ENCODE measurements around the gene MEFV.

Gene MEFV

GRCh38 chr16:3256146-3256865 lies at the start of gene MEFV:
MEFV (minus strand) TSS chr16:3256633; CDS start chr16:3256587, 46 bp downstream.
- H3K4me3 ChIP-seq (ENCODE audit: low read depth, low read length): no peak within 1 kb of the TSS
- no peaks in the 10 kb centered on the region for H3K4me1 ChIP-seq (ENCODE audit: control insufficient read depth, insufficient read depth, low read length)
- no peak within 1 kb of the TSS for H3K9ac ChIP-seq (ENCODE audit: low read depth, low read length)
- no peaks in the 10 kb centered on the region for H3K36me3 ChIP-seq (ENCODE audit: control insufficient read depth, insufficient read depth, low read length)
- H3K9me3 ChIP-seq (ENCODE audit: control insufficient read depth, insufficient read depth, low read length): no peaks in the 10 kb centered on the region
- H3K27me3 ChIP-seq (ENCODE audit: control insufficient read depth, insufficient read depth, low read length): no peaks in the 10 kb centered on the region

GRCh38 chr16:3306078-3306477 lies 49.6 kb upstream of the MEFV start:
- Histone ChIP-seq H3K36me3 (ENCODE audit: control insufficient read depth, insufficient read depth, low read length) (peaks cover 4% of the 10 kb centered on the region), H3K27me3 (ENCODE audit: control insufficient read depth, insufficient read depth, low read length) (peaks cover 7% of the 10 kb centered on the region), H3K9ac (ENCODE audit: low read depth, low read length) (peak overlapping the region; percentile 94), H3K4me1 (ENCODE audit: control insufficient read depth, insufficient read depth, low read length) (peaks cover 3% of the 10 kb centered on the region), H3K9me3 (ENCODE audit: control insufficient read depth, insufficient read depth, low read length) (peaks cover 2% of the 10 kb centered on the region), H3K4me3 (ENCODE audit: low read depth, low read length) (peak overlapping the region; percentile 88)

GRCh38 chr16:3305109-3306068 lies 49.0 kb upstream of the MEFV start, which contains the start of the genes TIGD7 and ZNF75A:
TIGD7 (minus strand) TSS chr16:3305430; CDS start chr16:3300614, 4,816 bp downstream.
ZNF75A (plus strand) TSS chr16:3305497; CDS start chr16:3308429, 2,932 bp downstream.
- Histone ChIP-seq H3K27me3 (ENCODE audit: control insufficient read depth, insufficient read depth, low read length) (peaks cover 7% of the 10 kb centered on the region), H3K4me3 (ENCODE audit: low read depth, low read length) (peak within 1 kb of the TSS; percentile 88), H3K9ac (ENCODE audit: low read depth, low read length) (peak within 1 kb of the TSS; percentile 94), H3K9me3 (ENCODE audit: control insufficient read depth, insufficient read depth, low read length) (peaks cover 2% of the 10 kb centered on the region), H3K36me3 (ENCODE audit: control insufficient read depth, insufficient read depth, low read length) (peaks cover 4% of the 10 kb centered on the region), H3K4me1 (ENCODE audit: control insufficient read depth, insufficient read depth, low read length) (peaks cover 3% of the 10 kb centered on the region)

GRCh38 chr16:3304370-3304769 lies 47.9 kb upstream of the MEFV start:
- Histone ChIP-seq H3K9me3 (ENCODE audit: control insufficient read depth, insufficient read depth, low read length) (peaks cover 2% of the 10 kb centered on the region), H3K27me3 (ENCODE audit: control insufficient read depth, insufficient read depth, low read length) (peaks cover 7% of the 10 kb centered on the region), H3K9ac (ENCODE audit: low read depth, low read length) (peak overlapping the region; percentile 61), H3K4me3 (ENCODE audit: low read depth, low read length) (peak overlapping the region; percentile 88), H3K36me3 (ENCODE audit: control insufficient read depth, insufficient read depth, low read length) (peaks cover 2% of the 10 kb centered on the region), H3K4me1 (ENCODE audit: control insufficient read depth, insufficient read depth, low read length) (peaks cover 3% of the 10 kb centered on the region)

GRCh38 chr16:3295783-3296182 lies 39.4 kb upstream of the MEFV start:
- H3K9ac ChIP-seq (ENCODE audit: low read depth, low read length): no peak overlapping the region
- no peak overlapping the region for H3K4me3 ChIP-seq (ENCODE audit: low read depth, low read length)
- peaks cover 6% of the 10 kb centered on the region for H3K9me3 ChIP-seq (ENCODE audit: control insufficient read depth, insufficient read depth, low read length)
- peaks cover 13% of the 10 kb centered on the region for H3K36me3 ChIP-seq (ENCODE audit: control insufficient read depth, insufficient read depth, low read length)
- H3K4me1 ChIP-seq (ENCODE audit: control insufficient read depth, insufficient read depth, low read length): no peaks in the 10 kb centered on the region
- no peaks in the 10 kb centered on the region for H3K27me3 ChIP-seq (ENCODE audit: control insufficient read depth, insufficient read depth, low read length)

- peaks cover 11% of the 10 kb centered on the region for H3K9me3 ChIP-seq (ENCODE audit: control insufficient read depth, insufficient read depth, low read length)
- H3K27me3 ChIP-seq (ENCODE audit: control insufficient read depth, insufficient read depth, low read length): no peaks in the 10 kb centered on the region
- no peak overlapping the region for H3K4me3 ChIP-seq (ENCODE audit: low read depth, low read length)
- H3K9ac ChIP-seq (ENCODE audit: low read depth, low read length): no peak overlapping the region
- no peaks in the 10 kb centered on the region for H3K4me1 ChIP-seq (ENCODE audit: control insufficient read depth, insufficient read depth, low read length)
- peaks cover 19% of the 10 kb centered on the region for H3K36me3 ChIP-seq (ENCODE audit: control insufficient read depth, insufficient read depth, low read length)
These were observed 38.8 kb upstream of the MEFV start for GRCh38 chr16:3295209-3295608.

GRCh38 chr16:3292604-3293003 lies 36.2 kb upstream of the MEFV start:
- Histone ChIP-seq H3K27me3 (ENCODE audit: control insufficient read depth, insufficient read depth, low read length) (no peaks in the 10 kb centered on the region), H3K4me1 (ENCODE audit: control insufficient read depth, insufficient read depth, low read length) (no peaks in the 10 kb centered on the region), H3K36me3 (ENCODE audit: control insufficient read depth, insufficient read depth, low read length) (peaks cover 40% of the 10 kb centered on the region), H3K9me3 (ENCODE audit: control insufficient read depth, insufficient read depth, low read length) (peaks cover 33% of the 10 kb centered on the region), H3K4me3 (ENCODE audit: low read depth, low read length) (no peak overlapping the region), H3K9ac (ENCODE audit: low read depth, low read length) (no peak overlapping the region)

GRCh38 chr16:3289998-3290673 lies 33.7 kb upstream of the MEFV start:
- H3K4me3 ChIP-seq (ENCODE audit: low read depth, low read length): no peak overlapping the region
- H3K9me3 ChIP-seq (ENCODE audit: control insufficient read depth, insufficient read depth, low read length): peaks cover 39% of the 10 kb centered on the region

GRCh38 chr16:3285131-3285530 lies 28.7 kb upstream of the MEFV start:
- Histone ChIP-seq H3K36me3 (ENCODE audit: control insufficient read depth, insufficient read depth, low read length) (peaks cover 38% of the 10 kb centered on the region), H3K4me1 (ENCODE audit: control insufficient read depth, insufficient read depth, low read length) (peaks cover 3% of the 10 kb centered on the region), H3K4me3 (ENCODE audit: low read depth, low read length) (peak overlapping the region; percentile 86), H3K9me3 (ENCODE audit: control insufficient read depth, insufficient read depth, low read length) (peaks cover 27% of the 10 kb centered on the region), H3K27me3 (ENCODE audit: control insufficient read depth, insufficient read depth, low read length) (no peaks in the 10 kb centered on the region), H3K9ac (ENCODE audit: low read depth, low read length) (no peak overlapping the region)

More at GRCh38 chr16:3289998-3290673, 33.7 kb upstream of the MEFV start:
- no peak overlapping the region for H3K9ac ChIP-seq (ENCODE audit: low read depth, low read length)
- peaks cover 58% of the 10 kb centered on the region for H3K36me3 ChIP-seq (ENCODE audit: control insufficient read depth, insufficient read depth, low read length)
- no peaks in the 10 kb centered on the region for H3K27me3 ChIP-seq (ENCODE audit: control insufficient read depth, insufficient read depth, low read length)
- no peaks in the 10 kb centered on the region for H3K4me1 ChIP-seq (ENCODE audit: control insufficient read depth, insufficient read depth, low read length)

- H3K9ac ChIP-seq (ENCODE audit: low read depth, low read length): peak overlapping the region; percentile 95
- peaks cover 13% of the 10 kb centered on the region for H3K9me3 ChIP-seq (ENCODE audit: control insufficient read depth, insufficient read depth, low read length)
- peak overlapping the region; percentile 86 for H3K4me3 ChIP-seq (ENCODE audit: low read depth, low read length)
- no peaks in the 10 kb centered on the region for H3K27me3 ChIP-seq (ENCODE audit: control insufficient read depth, insufficient read depth, low read length)
- H3K4me1 ChIP-seq (ENCODE audit: control insufficient read depth, insufficient read depth, low read length): peaks cover 3% of the 10 kb centered on the region
- H3K36me3 ChIP-seq (ENCODE audit: control insufficient read depth, insufficient read depth, low read length): peaks cover 25% of the 10 kb centered on the region
These were observed 27.4 kb upstream of the MEFV start for GRCh38 chr16:3283543-3284447.

All from iPS-15b (cell line).